ENCODE results near the gene MKNK1. TPM values are rescaled to one million over a fixed set of nuclear protein-coding genes. Genes with fewer than 3 reads are reported as not detected.

MKNK1 gene
- total and polyA plus RNA-seq, 2 of the 8 experiments (the other 6 are each of a cell fraction or from before 2014, with no cell fraction given), result 13.9 to 21.5 TPM

Other genes with a start within 250 kb of the MKNK1 start
- 43.5 and 47.3 TPM in 2 replicates for gene FAAH, start 210.0 kb downstream of the MKNK1 start, total RNA-seq (2021; fragmentation: NEBNext Ultra II Directional; extraction: Animal tissue kit (Norgen Biotek cat#: 25700))
- 41.2 and 67.2 TPM in 2 replicates for gene FAAH, start 210.0 kb downstream of the MKNK1 start, polyA plus RNA-seq (2011; rRNA removed)
- gene DMBX1, start 114.4 kb downstream of the MKNK1 start, total RNA-seq (2021; fragmentation: NEBNext Ultra II Directional; extraction: Animal tissue kit (Norgen Biotek cat#: 25700)), result 0.30 TPM in 1 of 2 replicates, not detected in the other
- gene DMBX1, start 114.4 kb downstream of the MKNK1 start, polyA plus RNA-seq (2011; rRNA removed), result 0.23 and 0.36 TPM in 2 replicates
- not detected in 2 replicates for gene KNCN, start 52.6 kb downstream of the MKNK1 start, total RNA-seq (2021; fragmentation: NEBNext Ultra II Directional; extraction: Animal tissue kit (Norgen Biotek cat#: 25700))
- gene KNCN, start 52.6 kb downstream of the MKNK1 start, polyA plus RNA-seq (2011; rRNA removed), result not detected in 2 replicates
- 5.1 and 5.8 TPM in 2 replicates for gene MOB3C, start 12.5 kb upstream of the MKNK1 start, total RNA-seq (2021; fragmentation: NEBNext Ultra II Directional; extraction: Animal tissue kit (Norgen Biotek cat#: 25700))
- gene MOB3C, start 12.5 kb upstream of the MKNK1 start, polyA plus RNA-seq (2011; rRNA removed), result 6.6 and 7.9 TPM in 2 replicates
- 44.6 and 46.7 TPM in 2 replicates for gene ATPAF1, start 64.1 kb upstream of the MKNK1 start, total RNA-seq (2021; fragmentation: NEBNext Ultra II Directional; extraction: Animal tissue kit (Norgen Biotek cat#: 25700))
- 41.4 and 55.9 TPM in 2 replicates for gene ATPAF1, start 64.1 kb upstream of the MKNK1 start, polyA plus RNA-seq (2011; rRNA removed)
- not detected in 2 replicates for gene TEX38, start 67.6 kb upstream of the MKNK1 start, total RNA-seq (2021; fragmentation: NEBNext Ultra II Directional; extraction: Animal tissue kit (Norgen Biotek cat#: 25700))
- gene TEX38, start 67.6 kb upstream of the MKNK1 start, polyA plus RNA-seq (2011; rRNA removed), result 0.09 and 0.33 TPM in 2 replicates
- gene EFCAB14, start 114.8 kb upstream of the MKNK1 start, total RNA-seq (2021; fragmentation: NEBNext Ultra II Directional; extraction: Animal tissue kit (Norgen Biotek cat#: 25700)), result 36.9 and 40.4 TPM in 2 replicates
- gene EFCAB14, start 114.8 kb upstream of the MKNK1 start, polyA plus RNA-seq (2011; rRNA removed), result 14.0 and 19.4 TPM in 2 replicates
- not detected in 2 replicates for gene CYP4B1, start 194.8 kb upstream of the MKNK1 start, total RNA-seq (2021; fragmentation: NEBNext Ultra II Directional; extraction: Animal tissue kit (Norgen Biotek cat#: 25700))
- gene CYP4B1, start 194.8 kb upstream of the MKNK1 start, polyA plus RNA-seq (2011; rRNA removed), result 0.08 and 0.23 TPM in 2 replicates

Measured in H1 (cell line).